ENCODE measurements around the gene DUSP19. TPM values are rescaled to one million over a fixed set of nuclear protein-coding genes. Genes with fewer than 3 reads are reported as not detected.

The DUSP19 gene
- total and polyA plus RNA-seq, 2 of the 13 experiments (the other 11 are each of a cell fraction or from before 2014, with no cell fraction given): 1.3 to 1.9 TPM

GRCh38 chr2:183124957-183125255 lies 46.4 kb downstream of the DUSP19 start (continued):
- TF ChIP-seq, protein P1, sequence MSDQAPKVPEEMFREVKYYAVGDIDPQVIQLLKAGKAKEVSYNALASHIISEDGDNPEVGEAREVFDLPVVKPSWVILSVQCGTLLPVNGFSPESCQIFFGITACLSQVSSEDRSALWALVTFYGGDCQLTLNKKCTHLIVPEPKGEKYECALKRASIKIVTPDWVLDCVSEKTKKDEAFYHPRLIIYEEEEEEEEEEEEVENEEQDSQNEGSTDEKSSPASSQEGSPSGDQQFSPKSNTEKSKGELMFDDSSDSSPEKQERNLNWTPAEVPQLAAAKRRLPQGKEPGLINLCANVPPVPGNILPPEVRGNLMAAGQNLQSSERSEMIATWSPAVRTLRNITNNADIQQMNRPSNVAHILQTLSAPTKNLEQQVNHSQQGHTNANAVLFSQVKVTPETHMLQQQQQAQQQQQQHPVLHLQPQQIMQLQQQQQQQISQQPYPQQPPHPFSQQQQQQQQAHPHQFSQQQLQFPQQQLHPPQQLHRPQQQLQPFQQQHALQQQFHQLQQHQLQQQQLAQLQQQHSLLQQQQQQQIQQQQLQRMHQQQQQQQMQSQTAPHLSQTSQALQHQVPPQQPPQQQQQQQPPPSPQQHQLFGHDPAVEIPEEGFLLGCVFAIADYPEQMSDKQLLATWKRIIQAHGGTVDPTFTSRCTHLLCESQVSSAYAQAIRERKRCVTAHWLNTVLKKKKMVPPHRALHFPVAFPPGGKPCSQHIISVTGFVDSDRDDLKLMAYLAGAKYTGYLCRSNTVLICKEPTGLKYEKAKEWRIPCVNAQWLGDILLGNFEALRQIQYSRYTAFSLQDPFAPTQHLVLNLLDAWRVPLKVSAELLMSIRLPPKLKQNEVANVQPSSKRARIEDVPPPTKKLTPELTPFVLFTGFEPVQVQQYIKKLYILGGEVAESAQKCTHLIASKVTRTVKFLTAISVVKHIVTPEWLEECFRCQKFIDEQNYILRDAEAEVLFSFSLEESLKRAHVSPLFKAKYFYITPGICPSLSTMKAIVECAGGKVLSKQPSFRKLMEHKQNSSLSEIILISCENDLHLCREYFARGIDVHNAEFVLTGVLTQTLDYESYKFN (CRISPR knock-in tag; conservative IDR thresholded peaks at IDR 0.05): no peak
- TF ChIP-seq KMT2B (CRISPR knock-in tag; IDR thresholded peaks at IDR 0.05) (no peak), ZSCAN12 (CRISPR knock-in tag; IDR thresholded peaks at IDR 0.05) (no peak; the same call in 1 of the 2 replicates), SP1 (IDR thresholded peaks at IDR 0.05) (no peak), SP1 (CRISPR knock-in tag; IDR thresholded peaks at IDR 0.05) (0 out of 2 replicates have a peak, but pooled peaks have one; percentile 1), RBFOX2 (IDR thresholded peaks at IDR 0.05; ENCODE audit: low read depth, low read length) (no peak)

DNA sequence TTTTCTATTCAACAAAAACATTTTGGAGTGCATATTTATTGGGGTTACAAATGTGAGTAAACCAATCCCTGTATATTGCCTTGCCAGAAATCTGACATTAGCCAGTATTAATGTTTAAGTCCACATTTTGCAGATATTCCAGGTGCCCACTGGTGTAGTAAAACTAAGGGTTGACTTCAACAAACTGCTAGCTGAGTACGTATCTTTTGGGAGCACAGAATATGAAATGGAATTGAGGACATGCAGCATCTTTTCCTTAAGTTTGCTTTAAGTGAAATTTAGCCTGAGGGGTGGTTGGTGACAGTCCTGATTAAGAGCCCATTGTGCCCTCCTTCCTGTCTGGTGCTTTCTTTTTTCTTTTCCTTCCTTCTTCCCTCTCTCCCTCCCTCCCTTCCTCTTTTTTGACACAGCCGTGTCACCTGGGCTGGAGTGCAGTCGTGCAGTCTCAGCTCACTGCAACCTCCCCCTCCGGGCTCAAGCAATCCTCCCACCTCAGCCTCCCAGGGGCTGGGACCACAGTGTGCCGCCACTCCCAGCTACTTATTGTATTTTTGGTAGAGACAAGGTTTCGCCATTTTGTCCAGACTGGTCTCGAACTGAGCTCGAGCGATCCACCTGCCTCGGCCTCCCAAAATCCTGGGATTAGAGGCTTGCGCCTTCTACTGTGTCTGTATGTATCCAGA lies 47.3 kb downstream of the DUSP19 start:
- DNase-seq (ENCODE audit: low spot score): no peak
- H3K36me3 ChIP-seq (replicated peaks in 1 of 2; ENCODE audit: control insufficient read depth in 1 of 2, insufficient read depth in 2 of 2, low read length in 2 of 2): peaks cover 0 to 15% of the 10 kb centered on the region in 2 experiments; a peak in 3 of 5 replicates
- peaks cover 34% of the 10 kb centered on the region for H3K4me1 ChIP-seq (ENCODE audit: insufficient read depth, low read length)
- 76% methylated on average over 11 of the region's 11 CpGs for WGBS (ENCODE audit: low lambda C conversion rate)
- H3K79me2 ChIP-seq (ENCODE audit: insufficient read depth, low read length): peaks cover 63% of the 10 kb centered on the region
- H3K27me3 ChIP-seq (ENCODE audit: control insufficient read depth in 1 of 2, insufficient read depth in 2 of 2, low read length in 2 of 2): no peaks in the 10 kb centered on the region; a peak in 1 of 5 replicates
- H3K4me3 ChIP-seq (replicated peaks in 1 of 3; ENCODE audit: insufficient read depth in 1 of 3, low read depth in 2 of 3, low read length in 3 of 3): peak overlapping the region; percentile 81 to 90 (median 87)
- ATAC-seq: no peak
- H3K4me2 ChIP-seq (ENCODE audit: low read depth, low read length): peak overlapping the region; percentile 99
- H3K9ac ChIP-seq (ENCODE audit: insufficient read depth, low read depth, low read length): peak overlapping the region; percentile 85; the same call in 1 of the 2 replicates
- no TSS peak for BruUV-seq (replicated peaks)
- H2AFZ ChIP-seq (ENCODE audit: low read length): no peak overlapping the region
- intact Hi-C loops (cut with micrococcal nuclease; ENCODE audit: unreplicated experiment) (no loop called here), in situ Hi-C loops (cut with HindIII; ENCODE audit: extremely low pct_ligation_motif_present, low pct_unique_long_range_greater_than_20kb) (no loop called here)
- POLR2A ChIA-PET: interaction anchor here (3.5 kb wide), 1 partner anchor 47 kb away, joined by 17 read pairs; the partner anchor contains the start of gene DUSP19
- no peak for FAIRE-seq
- H4K20me1 ChIP-seq (ENCODE audit: insufficient read depth, low read length): no peaks in the 10 kb centered on the region
- H3K27ac ChIP-seq (ENCODE audit: extremely low read length, insufficient read depth, low read length): no peak overlapping the region
- CTCF ChIA-PET (ENCODE audit: low intra/inter-chr PET ratio, low total read pairs): no interaction called here
- no peaks in the 10 kb centered on the region for H3K9me3 ChIP-seq (ENCODE audit: low read length)
- TF ChIP-seq ZNF274 (CRISPR knock-in tag; IDR thresholded peaks at IDR 0.05): 0 out of 2 replicates have a peak, but pooled peaks have one; percentile 38
- TF ChIP-seq, protein P2, sequence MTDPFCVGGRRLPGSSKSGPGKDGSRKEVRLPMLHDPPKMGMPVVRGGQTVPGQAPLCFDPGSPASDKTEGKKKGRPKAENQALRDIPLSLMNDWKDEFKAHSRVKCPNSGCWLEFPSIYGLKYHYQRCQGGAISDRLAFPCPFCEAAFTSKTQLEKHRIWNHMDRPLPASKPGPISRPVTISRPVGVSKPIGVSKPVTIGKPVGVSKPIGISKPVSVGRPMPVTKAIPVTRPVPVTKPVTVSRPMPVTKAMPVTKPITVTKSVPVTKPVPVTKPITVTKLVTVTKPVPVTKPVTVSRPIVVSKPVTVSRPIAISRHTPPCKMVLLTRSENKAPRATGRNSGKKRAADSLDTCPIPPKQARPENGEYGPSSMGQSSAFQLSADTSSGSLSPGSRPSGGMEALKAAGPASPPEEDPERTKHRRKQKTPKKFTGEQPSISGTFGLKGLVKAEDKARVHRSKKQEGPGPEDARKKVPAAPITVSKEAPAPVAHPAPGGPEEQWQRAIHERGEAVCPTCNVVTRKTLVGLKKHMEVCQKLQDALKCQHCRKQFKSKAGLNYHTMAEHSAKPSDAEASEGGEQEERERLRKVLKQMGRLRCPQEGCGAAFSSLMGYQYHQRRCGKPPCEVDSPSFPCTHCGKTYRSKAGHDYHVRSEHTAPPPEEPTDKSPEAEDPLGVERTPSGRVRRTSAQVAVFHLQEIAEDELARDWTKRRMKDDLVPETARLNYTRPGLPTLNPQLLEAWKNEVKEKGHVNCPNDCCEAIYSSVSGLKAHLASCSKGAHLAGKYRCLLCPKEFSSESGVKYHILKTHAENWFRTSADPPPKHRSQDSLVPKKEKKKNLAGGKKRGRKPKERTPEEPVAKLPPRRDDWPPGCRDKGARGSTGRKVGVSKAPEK (CRISPR knock-in tag; IDR thresholded peaks at IDR 0.05; ENCODE audit: borderline replicate concordance): no peak
- TF ChIP-seq ZNF350 (CRISPR knock-in tag; IDR thresholded peaks at IDR 0.05; ENCODE audit: borderline replicate concordance, low read depth): no peak
- TF ChIP-seq ZMYM3 (CRISPR knock-in tag; IDR thresholded peaks at IDR 0.05): peak; percentile 84
- peak; percentile 97 for TF ChIP-seq ZNF770 (CRISPR knock-in tag; IDR thresholded peaks at IDR 0.05)
- no peak for TF ChIP-seq SP1 (IDR thresholded peaks at IDR 0.05)
- TF ChIP-seq SP1 (CRISPR knock-in tag; IDR thresholded peaks at IDR 0.05): no peak
- TF ChIP-seq, protein P3, sequence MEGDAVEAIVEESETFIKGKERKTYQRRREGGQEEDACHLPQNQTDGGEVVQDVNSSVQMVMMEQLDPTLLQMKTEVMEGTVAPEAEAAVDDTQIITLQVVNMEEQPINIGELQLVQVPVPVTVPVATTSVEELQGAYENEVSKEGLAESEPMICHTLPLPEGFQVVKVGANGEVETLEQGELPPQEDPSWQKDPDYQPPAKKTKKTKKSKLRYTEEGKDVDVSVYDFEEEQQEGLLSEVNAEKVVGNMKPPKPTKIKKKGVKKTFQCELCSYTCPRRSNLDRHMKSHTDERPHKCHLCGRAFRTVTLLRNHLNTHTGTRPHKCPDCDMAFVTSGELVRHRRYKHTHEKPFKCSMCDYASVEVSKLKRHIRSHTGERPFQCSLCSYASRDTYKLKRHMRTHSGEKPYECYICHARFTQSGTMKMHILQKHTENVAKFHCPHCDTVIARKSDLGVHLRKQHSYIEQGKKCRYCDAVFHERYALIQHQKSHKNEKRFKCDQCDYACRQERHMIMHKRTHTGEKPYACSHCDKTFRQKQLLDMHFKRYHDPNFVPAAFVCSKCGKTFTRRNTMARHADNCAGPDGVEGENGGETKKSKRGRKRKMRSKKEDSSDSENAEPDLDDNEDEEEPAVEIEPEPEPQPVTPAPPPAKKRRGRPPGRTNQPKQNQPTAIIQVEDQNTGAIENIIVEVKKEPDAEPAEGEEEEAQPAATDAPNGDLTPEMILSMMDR (CRISPR knock-in tag; IDR thresholded peaks at IDR 0.05): no peak
